PFSK-1 (cell line): ENCODE results near the gene PSMC3IP.

Source experiments
- POLR2AphosphoS5 ChIP-seq: IDR thresholded peaks from 2 replicates; pipeline ENCODE4 v1.6.1; 2012; ENCODE audit warnings: low read depth, mild to moderate bottlenecking, control low read depth, low read length, moderate library complexity
- TF ChIP-seq, protein P1 (sequence below), 2 experiments: IDR thresholded peaks; 2 replicates each; pipeline versions ENCODE4 v1.6.1 to v1.8.0; 2011 to 2012; ENCODE audit warnings: low read depth in 2 of 2, low read length in 2 of 2, control low read depth in 1 of 2, inconsistent platforms in 1 of 2, mild to moderate bottlenecking in 1 of 2, moderate library complexity in 1 of 2; ENCODE audit not compliant: insufficient read depth in 1 of 2

GRCh38 chr17:42609182-42609813, 31.8 kb upstream of the PSMC3IP start, which contains the start of the genes RETREG3 and TUBG1:
- TF ChIP-seq POLR2AphosphoS5: peak; percentile 94
- TF ChIP-seq, protein P1, sequence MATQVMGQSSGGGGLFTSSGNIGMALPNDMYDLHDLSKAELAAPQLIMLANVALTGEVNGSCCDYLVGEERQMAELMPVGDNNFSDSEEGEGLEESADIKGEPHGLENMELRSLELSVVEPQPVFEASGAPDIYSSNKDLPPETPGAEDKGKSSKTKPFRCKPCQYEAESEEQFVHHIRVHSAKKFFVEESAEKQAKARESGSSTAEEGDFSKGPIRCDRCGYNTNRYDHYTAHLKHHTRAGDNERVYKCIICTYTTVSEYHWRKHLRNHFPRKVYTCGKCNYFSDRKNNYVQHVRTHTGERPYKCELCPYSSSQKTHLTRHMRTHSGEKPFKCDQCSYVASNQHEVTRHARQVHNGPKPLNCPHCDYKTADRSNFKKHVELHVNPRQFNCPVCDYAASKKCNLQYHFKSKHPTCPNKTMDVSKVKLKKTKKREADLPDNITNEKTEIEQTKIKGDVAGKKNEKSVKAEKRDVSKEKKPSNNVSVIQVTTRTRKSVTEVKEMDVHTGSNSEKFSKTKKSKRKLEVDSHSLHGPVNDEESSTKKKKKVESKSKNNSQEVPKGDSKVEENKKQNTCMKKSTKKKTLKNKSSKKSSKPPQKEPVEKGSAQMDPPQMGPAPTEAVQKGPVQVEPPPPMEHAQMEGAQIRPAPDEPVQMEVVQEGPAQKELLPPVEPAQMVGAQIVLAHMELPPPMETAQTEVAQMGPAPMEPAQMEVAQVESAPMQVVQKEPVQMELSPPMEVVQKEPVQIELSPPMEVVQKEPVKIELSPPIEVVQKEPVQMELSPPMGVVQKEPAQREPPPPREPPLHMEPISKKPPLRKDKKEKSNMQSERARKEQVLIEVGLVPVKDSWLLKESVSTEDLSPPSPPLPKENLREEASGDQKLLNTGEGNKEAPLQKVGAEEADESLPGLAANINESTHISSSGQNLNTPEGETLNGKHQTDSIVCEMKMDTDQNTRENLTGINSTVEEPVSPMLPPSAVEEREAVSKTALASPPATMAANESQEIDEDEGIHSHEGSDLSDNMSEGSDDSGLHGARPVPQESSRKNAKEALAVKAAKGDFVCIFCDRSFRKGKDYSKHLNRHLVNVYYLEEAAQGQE (IDR thresholded peaks at IDR 0.05; ENCODE audit: insufficient read depth in 1 of 2, low read depth in 2 of 2, low read length in 2 of 2): peak in 1 of 2 experiments; percentile 16; a peak in 2 of 4 replicates
